ENCODE results near the gene MADD.

GRCh38 chr11:47299078-47299477 lies 29.1 kb downstream of the MADD start:
- TF ChIP-seq EZH2phosphoT487 (IDR thresholded peaks at IDR 0.05; ENCODE audit: insufficient read depth, low read depth) (no peak), EZH2 (IDR thresholded peaks at IDR 0.05; ENCODE audit: insufficient read depth, poor library complexity, severe bottlenecking) (no peak)
